GM21367 (cell line): ENCODE measurements around the gene ERBB4.

Experiments
- ATAC-seq: cut with Tn5 transposase; IDR thresholded peaks from one replicate; pipeline ENCODE4 v1.9.1; 2021; ENCODE audit not compliant: unreplicated experiment

Gene ERBB4

GRCh38 chr2:211390536-211391188 lies 1147.9 kb downstream of the ERBB4 start:
- ATAC-seq: no peak

GRCh38 chr2:211387734-211388133 lies 1150.9 kb downstream of the ERBB4 start:
- ATAC-seq: no peak

GRCh38 chr2:211380041-211380440 lies 1158.6 kb downstream of the ERBB4 start:
- no peak for ATAC-seq

- ATAC-seq: no peak
These were observed 1162.2 kb downstream of the ERBB4 start for GRCh38 chr2:211376410-211376809.

GRCh38 chr2:211373203-211373602 lies 1165.4 kb downstream of the ERBB4 start:
- ATAC-seq: no peak

GRCh38 chr2:211371465-211371864 lies 1167.1 kb downstream of the ERBB4 start:
- no peak for ATAC-seq

GRCh38 chr2:211368467-211368866 lies 1170.1 kb downstream of the ERBB4 start:
- ATAC-seq: no peak

GRCh38 chr2:211367711-211368110 lies 1170.9 kb downstream of the ERBB4 start:
- ATAC-seq: peak; percentile 98

GRCh38 chr2:211367293-211367692 lies 1171.3 kb downstream of the ERBB4 start:
- no peak for ATAC-seq

GRCh38 chr2:211364911-211365310 lies 1173.7 kb downstream of the ERBB4 start:
- no peak for ATAC-seq

- ATAC-seq: no peak
These were observed 1177.2 kb downstream of the ERBB4 start for GRCh38 chr2:211361383-211361782.

GRCh38 chr2:211359347-211359746 lies 1179.3 kb downstream of the ERBB4 start:
- no peak for ATAC-seq

GRCh38 chr2:211358504-211358903 lies 1180.1 kb downstream of the ERBB4 start:
- ATAC-seq: no peak

GRCh38 chr2:211354481-211354880 lies 1184.1 kb downstream of the ERBB4 start:
- ATAC-seq: no peak

GRCh38 chr2:211351987-211352386 lies 1186.6 kb downstream of the ERBB4 start:
- ATAC-seq: no peak

- no peak for ATAC-seq
These were observed 1189.6 kb downstream of the ERBB4 start for GRCh38 chr2:211349031-211349430.

GRCh38 chr2:211347328-211347727 lies 1191.3 kb downstream of the ERBB4 start:
- no peak for ATAC-seq

GRCh38 chr2:211344289-211344688 lies 1194.3 kb downstream of the ERBB4 start:
- no peak for ATAC-seq

- no peak for ATAC-seq
These were observed 1205.2 kb downstream of the ERBB4 start for GRCh38 chr2:211333377-211333776.

GRCh38 chr2:211331736-211332135 lies 1206.9 kb downstream of the ERBB4 start:
- ATAC-seq: no peak

GRCh38 chr2:211329882-211330281 lies 1208.7 kb downstream of the ERBB4 start:
- ATAC-seq: no peak

- no peak for ATAC-seq
These were observed 1209.2 kb downstream of the ERBB4 start for GRCh38 chr2:211329421-211329820.

GRCh38 chr2:211328126-211328525 lies 1210.5 kb downstream of the ERBB4 start:
- ATAC-seq: no peak
